ENCODE data around the gene TRPM1. TPM values are rescaled to one million over a fixed set of nuclear protein-coding genes. Genes with fewer than 3 reads are reported as not detected.

Gene TRPM1
- total RNA-seq, 2 experiments from 2014 or later, result not detected

- Mint-ChIP-seq H3K27me3 (no peaks in the 10 kb centered on the region), H3K36me3 (ENCODE audit: low read depth) (no peaks in the 10 kb centered on the region), H3K27ac (no peak overlapping the region), H3K9me3 (no peaks in the 10 kb centered on the region), H3K4me1 (ENCODE audit: low read depth) (no peaks in the 10 kb centered on the region), H3K4me3 (no peak overlapping the region)
- intact Hi-C loops (cut with micrococcal nuclease), result no loop called here
- POLR2A ChIA-PET, result interaction anchor here (1.5 kb wide), 1 partner anchor 14 kb away, joined by 5 read pairs; no protein-coding TSS in a partner anchor
- TF ChIP-seq CTCF (IDR thresholded peaks at IDR 0.05), result no peak
- no peak for ATAC-seq
- CTCF ChIA-PET, result interaction anchor here (3.8 kb wide), 1 partner anchor 8 kb away, joined by 28 read pairs; no protein-coding TSS in a partner anchor
- DNase-seq, result no peak
These were observed 35.2 kb upstream of the TRPM1 start for GRCh38 chr15:31136607-31137328.

- Mint-ChIP-seq H3K27ac (no peak overlapping the region), H3K27me3 (no peaks in the 10 kb centered on the region), H3K4me1 (ENCODE audit: low read depth) (no peaks in the 10 kb centered on the region), H3K36me3 (ENCODE audit: low read depth) (no peaks in the 10 kb centered on the region), H3K4me3 (no peak overlapping the region), H3K9me3 (no peaks in the 10 kb centered on the region)
- CTCF ChIA-PET, result interaction anchor here (3.8 kb wide), 1 partner anchor 7 kb away, joined by 28 read pairs; no protein-coding TSS in a partner anchor
- ATAC-seq (no peak), DNase-seq (no peak)
- POLR2A ChIA-PET, result no interaction called here
- intact Hi-C loops (cut with micrococcal nuclease), result no loop called here
- TF ChIP-seq CTCF (IDR thresholded peaks at IDR 0.05), result no peak
These were observed 34.5 kb upstream of the TRPM1 start for GRCh38 chr15:31136016-31136415.

DNA sequence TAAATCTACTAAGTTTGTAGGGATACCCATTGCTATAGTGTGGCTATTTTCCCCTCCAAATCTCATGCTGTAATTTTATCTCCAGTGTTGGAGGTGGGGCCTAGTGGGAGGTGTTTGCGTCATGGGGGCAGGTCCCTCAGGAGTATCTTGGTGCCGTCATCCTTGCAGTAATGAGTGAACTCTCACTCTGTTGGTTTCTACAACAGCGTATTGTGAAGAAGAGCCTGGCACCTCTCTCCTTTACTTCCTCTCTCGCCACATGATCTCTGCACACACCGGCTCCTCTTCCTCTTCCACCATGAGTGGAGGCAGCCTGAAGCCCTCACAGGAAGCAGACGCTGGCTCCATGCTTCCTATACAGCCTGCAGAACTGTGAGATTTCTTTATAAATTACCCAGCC is 34.0 kb upstream of the TRPM1 start:
- POLR2A ChIA-PET, result no interaction called here
- Mint-ChIP-seq H3K27me3 (no peaks in the 10 kb centered on the region), H3K4me1 (ENCODE audit: low read depth) (no peaks in the 10 kb centered on the region), H3K4me3 (no peak overlapping the region), H3K9me3 (no peaks in the 10 kb centered on the region), H3K27ac (no peak overlapping the region), H3K36me3 (ENCODE audit: low read depth) (no peaks in the 10 kb centered on the region)
- intact Hi-C loops (cut with micrococcal nuclease), result no loop called here
- CTCF ChIA-PET, result no interaction called here
- no peak for ATAC-seq
- no peak for DNase-seq
- no peak for TF ChIP-seq CTCF (IDR thresholded peaks at IDR 0.05)

DNA sequence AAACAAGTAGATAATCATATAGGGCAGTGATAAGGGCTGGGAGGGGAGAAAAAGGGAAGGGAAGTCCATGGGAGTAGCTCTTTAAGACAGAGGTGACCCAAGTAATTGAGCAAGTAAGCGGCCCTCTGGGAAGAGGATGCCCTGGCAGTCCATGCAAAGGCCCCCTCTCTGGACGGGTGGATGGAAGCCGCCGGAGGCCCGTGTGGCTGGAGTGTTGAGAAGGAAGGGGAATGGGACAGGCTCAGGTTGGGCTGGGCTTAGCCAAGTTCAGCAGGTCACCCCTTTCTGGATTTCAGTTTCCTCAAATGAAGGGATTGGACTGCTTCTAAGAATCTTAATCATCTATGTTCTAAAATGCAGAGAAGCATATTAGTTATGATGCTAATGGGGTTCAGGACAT is 32.4 kb upstream of the TRPM1 start:
- DNase-seq (no peak), ATAC-seq (no peak)
- Mint-ChIP-seq H3K36me3 (ENCODE audit: low read depth) (no peaks in the 10 kb centered on the region), H3K27me3 (no peaks in the 10 kb centered on the region), H3K9me3 (no peaks in the 10 kb centered on the region), H3K4me1 (ENCODE audit: low read depth) (no peaks in the 10 kb centered on the region), H3K4me3 (no peak overlapping the region), H3K27ac (no peak overlapping the region)
- CTCF ChIA-PET, result no interaction called here
- TF ChIP-seq CTCF (IDR thresholded peaks at IDR 0.05), result no peak
- intact Hi-C loops (cut with micrococcal nuclease), result no loop called here
- POLR2A ChIA-PET, result interaction anchor here (0.5 kb wide), 1 partner anchor 388 kb away, joined by 3 read pairs; no protein-coding TSS in a partner anchor

DNA sequence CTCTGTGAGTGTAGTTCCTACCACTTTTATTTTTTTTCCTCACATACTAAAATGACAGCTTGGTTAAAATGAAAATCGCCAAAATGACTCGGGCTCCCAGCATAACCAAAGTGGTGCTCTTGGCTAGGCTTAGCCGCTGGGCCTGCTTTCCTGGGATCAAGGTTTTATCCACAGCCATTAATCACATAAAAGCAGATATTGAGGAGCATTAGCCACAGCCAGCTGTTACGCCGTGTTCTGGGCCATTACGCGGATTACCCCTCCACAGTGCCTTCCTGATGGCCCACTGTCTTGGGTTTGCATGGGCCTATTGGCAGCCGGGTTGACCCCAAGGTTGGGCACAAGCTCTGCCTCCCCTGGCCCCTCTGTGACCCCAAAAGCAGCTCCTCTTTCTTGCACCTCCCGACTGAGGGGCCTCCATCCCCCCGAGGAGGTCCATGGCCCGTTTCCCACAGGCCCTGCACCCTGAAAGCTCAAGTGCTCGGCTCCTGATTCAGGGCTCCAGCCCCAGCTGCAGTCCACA is 30.4 kb upstream of the TRPM1 start:
- no peaks in the 10 kb centered on the region for H3K36me3 Mint-ChIP-seq (ENCODE audit: low read depth)
- no peak overlapping the region for H3K4me3 Mint-ChIP-seq
- TF ChIP-seq CTCF (IDR thresholded peaks at IDR 0.05), result no peak
- POLR2A ChIA-PET, result interaction anchor here (0.9 kb wide), 1 partner anchor 11 kb away, joined by 4 read pairs; no protein-coding TSS in a partner anchor
- no peak for ATAC-seq
- no peaks in the 10 kb centered on the region for H3K9me3 Mint-ChIP-seq
- no peaks in the 10 kb centered on the region for H3K27me3 Mint-ChIP-seq
- intact Hi-C loops (cut with micrococcal nuclease), result no loop called here
- H3K4me1 Mint-ChIP-seq (ENCODE audit: low read depth), result no peaks in the 10 kb centered on the region
- DNase-seq, result no peak
- H3K27ac Mint-ChIP-seq, result no peak overlapping the region
- CTCF ChIA-PET, result interaction anchor here (0.6 kb wide), 1 partner anchor 20 kb away, joined by 4 read pairs; no protein-coding TSS in a partner anchor

Data from activated CD8-positive, alpha-beta T cell treated with anti-CD3 and anti-CD28 coated beads for 36 hours (primary cell).